NOMO-1 (cell line): Measurements from ENCODE around the gene PLCH2.
"Not testable (repeated sequence)": the region's sequence is repeated elsewhere in the genome, so short reads cannot be mapped to it uniquely, and the experiment has no call there.

ENCODE experiments used
- DNase-seq, 2 experiments: peaks; one replicate each; lab custom pipeline; 2025; ENCODE audit not compliant: unreplicated experiment in 2 of 2; lab: John Stamatoyannopoulos, UW

PLCH2 gene

DNA sequence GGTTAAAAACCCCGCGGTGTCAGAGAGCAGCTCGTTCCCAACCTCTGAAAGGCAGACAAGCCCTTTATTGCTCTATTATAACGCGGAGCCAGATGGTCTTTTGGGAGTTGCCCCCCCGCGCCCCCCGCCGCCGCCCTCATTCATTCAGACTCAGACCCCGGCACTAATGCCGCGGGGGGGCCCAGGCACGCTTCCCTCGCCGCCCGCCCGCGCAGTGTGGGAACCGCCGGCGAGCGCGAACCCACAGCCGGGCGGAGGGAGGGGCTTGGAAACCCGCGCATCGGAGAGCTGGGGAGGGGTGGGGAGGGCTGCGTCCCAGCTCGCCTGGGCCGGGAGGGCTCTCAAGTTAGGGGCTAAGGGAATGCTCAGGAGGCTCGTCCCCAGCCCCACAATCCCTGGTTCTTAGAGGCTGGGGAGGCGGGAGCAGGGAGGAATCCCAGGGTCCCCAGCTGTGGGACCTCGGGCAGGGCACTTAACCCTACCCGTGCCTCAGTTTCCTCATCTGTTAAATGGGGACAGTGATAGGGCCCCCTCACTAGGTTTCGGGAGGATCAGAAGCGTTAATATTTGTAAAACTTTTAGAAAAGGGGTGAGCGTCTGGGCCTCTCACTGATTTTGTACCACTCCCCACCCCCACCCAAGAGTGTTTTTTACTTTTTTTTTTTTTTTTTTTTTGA is 64.9 kb downstream of the PLCH2 start:
- no peak for DNase-seq

DNA sequence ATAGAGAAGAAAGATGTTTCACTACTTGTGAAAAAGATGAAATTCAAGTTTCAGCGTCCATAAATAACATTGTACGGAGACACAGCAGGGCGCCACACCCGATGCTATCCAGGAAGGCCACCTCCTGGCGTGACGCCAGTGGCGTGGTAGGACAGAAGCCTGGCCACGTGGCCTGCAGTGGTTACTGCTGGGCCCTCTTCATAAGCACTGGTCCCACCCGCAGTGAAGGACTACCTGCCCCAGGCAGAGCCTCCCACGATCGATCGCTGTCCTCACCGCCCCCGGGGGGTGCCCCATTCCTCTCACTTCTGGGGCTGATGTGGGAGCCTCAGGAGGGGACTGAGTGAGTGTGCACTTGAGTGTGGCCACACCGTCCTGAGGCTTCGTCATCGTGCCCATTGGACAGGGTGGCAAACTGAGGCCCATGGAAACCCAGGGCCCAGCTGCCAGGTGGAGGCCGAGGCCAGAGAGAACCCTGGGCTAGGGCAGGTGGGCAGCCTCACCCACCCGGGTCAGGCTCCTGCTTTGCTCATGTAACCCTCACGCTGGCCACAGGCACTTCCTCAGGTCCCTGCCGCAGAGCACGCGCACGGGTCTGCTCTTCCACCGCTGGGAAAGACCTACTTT is 65.6 kb downstream of the PLCH2 start:
- DNase-seq = no peak

DNA sequence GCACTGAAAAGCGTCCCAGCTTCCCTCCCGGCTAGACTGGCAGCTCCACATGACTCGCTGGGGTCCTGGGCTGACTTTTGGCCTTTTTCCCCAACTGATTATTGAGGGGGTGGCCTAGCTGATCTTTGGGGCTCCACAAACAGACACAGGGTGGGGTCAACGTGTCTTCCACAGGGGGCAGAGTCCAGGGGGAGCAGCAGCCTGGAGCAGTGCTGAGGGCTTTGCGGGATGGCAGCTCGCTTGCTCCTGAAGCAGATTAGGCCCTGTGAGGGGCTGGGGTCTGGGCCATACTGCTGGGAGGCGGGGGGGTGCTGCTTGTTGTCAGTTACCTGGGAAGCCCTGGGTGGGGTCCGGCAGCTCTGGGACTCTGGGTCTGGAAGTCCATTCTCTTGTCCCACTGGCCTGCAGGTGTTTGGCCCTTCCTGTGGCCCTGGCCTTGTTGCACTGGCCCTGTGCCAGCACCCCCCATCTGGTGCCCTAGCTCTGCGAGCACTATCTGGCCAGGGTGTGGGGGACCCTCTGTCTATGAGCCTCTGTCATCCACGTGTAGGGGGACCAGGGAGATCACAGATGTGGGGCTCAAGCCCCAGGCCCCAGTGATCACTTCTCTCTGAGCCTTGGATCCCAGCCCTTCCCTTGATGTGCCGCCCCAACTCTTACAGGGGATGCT is 66.3 kb downstream of the PLCH2 start:
- DNase-seq = no peak

DNA sequence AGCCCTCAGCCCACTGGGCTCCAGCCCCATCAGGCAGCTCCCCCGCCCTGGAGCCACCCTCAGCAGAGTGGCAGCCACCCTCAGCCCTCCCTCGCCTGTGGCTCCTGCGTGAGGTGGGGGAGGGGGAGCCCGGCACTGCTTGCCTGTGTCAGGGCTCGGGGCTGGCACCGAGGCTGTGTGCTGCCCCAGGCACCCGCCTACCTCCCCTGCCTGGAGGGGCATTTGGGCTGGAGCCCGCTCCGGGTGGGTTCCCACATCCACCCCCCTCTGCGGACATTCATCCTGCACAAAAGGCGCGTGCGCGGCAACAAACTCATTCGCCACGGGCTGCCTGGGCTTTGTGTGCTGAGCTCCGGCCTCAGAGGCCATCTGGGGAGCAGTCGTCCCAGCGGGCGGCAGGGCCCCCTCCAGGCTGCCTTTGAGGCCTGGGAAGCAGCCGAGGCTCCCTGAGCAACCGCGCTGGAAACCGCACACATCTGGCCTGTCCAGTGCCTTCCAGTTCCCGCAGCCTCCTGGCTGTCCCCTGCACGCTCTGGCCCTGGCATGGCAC is 67.5 kb downstream of the PLCH2 start:
- no peak for DNase-seq

DNA sequence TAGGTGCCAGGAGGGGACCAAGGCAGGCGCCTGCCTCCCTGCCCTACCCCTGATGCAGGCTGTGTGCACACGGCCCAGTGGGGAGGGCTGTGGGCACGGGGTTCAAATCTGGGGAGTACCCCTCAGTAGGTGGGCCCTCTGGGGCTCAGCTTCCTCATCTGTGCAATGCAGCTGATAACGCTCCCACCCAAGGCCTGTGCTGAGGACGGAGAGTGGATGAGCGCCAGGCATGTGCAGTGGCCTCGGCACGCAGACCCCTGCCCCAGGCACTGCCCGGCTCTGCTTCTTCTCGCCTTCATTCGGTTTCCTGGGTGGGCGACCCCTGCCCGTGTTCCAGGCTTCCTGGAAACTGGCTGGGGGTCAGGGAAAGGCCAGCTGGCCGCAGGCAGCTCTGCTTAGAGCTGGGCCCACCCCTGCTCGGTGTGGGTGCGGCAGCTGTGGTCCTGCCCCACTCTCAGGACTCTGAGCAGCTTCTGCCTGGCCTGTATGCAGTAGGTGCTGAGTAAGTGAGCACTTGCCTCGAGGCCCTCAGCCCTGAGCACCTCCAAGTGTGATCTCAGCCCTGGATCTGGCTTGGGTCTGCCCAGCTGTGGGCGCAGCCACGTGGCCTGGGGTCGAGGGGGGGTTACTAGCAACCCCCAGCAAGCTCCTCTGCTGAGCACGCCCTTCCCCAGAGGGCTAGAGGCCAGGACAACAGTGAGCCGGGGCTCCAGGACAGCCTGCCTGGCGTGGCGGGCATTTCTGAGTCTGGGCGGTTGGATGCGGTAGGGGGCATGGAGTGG is 68.2 kb downstream of the PLCH2 start:
- no peak for DNase-seq

DNA sequence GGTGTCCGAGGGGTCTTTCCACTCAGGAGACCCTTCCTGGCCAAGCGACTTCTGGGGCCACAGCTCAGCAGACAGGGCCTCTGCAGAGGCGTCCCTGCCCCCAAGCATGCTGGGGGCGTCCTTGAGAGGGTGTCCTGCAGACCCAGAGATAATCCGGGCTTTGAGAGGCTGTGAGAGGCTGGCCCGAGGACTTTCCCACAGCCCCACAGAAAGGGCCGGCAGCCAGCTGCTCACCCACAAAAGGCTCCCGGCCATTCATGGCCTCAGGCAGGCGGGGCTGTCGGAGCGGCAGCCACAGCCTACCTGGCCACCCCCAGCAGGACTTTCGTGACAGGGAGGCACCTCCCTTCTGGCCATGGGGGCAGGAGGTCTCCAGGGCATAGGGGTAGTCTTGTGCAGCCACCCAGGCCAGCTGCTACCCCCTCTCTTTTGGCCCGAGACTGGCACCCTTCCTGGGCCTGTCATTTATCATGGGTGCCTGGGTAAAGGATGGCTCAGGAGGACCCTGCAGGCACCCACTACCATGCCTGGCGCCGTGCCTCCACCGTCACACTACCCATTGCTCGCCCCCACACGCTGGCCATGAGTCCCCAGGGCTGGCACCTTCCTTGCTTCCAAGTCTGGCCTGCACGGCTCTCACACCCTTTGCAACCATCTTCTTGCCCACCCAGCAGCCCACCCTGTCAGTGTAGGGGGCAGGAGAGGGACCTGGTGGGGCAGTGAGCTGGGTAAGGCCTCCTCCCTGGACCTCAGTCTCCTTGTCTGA is 69.0 kb downstream of the PLCH2 start:
- DNase-seq = no peak

DNA sequence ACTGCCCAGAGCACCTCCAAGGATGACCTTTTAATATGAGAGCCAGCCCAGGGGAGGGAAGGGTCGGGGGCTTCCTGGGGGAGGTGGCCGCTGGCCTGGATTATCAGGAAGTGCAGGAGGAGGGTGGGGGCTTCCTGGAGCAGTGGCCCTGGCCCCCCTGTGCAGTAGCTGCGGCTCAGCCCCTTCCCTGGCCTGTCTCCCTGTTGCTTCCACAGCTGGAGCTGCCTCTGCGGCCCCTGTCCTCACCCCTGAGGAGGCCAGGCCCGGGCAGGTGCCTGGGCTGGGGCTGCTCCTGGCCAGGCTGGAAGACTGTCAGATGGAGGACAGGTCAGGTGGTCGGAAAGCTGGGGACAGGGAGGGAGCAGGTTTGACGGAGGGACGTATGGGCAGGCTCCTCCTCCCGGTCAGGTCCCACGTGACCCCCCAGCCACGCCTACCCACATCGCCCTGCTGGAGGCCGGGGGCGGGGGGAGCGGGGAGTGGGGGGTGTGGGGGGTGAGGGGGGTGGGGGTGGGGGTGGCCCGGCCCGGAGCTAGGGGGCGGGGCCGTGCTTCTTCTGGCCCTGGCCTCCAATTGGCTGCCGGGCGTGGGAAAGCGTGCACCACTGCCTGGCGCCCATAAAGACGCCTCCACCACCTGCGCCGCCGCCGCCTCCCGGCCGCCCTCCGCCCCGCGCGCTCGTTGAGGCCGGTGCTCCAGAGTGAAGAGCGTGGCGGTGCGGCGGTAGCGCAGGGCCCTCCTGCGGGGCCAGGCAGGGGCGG is 69.8 kb downstream of the PLCH2 start:
- peak; percentile 72 to 78 for DNase-seq

DNA sequence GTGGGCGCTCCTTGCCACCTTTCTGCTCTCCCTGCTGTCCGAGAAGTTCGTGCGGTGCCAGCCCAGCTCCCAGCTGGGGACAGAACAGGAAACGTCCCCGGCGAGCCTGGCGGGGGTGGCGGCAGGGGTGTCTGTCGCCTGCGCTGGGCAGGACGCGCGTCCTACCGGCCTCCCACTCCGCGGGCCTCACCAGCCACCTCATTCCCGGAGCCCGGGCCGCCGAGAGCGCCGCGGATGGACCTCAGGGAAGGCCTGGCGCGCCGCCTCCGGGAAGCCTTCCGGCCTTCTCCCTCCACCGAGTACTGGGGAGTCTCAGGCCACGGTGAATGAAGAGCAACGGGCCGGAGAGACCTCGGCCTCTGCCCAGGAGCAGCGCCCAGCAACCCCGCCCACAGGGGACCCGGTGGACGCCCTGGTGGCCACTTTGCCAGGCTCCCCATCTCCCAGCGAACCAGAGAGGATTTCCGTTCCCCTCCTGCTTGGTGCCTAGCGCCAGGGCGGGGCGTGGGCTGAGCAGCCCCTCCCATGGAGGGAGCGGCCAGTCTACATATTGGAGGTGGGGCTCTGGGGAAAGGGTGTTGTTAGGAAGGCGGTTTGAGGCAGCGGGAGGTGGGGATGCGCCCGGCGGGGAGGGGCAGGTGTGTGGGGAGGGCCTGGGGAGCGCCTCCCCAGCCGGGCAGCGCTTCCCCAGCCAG is 70.6 kb downstream of the PLCH2 start:
- peak; percentile 80 to 95 for DNase-seq

DNA sequence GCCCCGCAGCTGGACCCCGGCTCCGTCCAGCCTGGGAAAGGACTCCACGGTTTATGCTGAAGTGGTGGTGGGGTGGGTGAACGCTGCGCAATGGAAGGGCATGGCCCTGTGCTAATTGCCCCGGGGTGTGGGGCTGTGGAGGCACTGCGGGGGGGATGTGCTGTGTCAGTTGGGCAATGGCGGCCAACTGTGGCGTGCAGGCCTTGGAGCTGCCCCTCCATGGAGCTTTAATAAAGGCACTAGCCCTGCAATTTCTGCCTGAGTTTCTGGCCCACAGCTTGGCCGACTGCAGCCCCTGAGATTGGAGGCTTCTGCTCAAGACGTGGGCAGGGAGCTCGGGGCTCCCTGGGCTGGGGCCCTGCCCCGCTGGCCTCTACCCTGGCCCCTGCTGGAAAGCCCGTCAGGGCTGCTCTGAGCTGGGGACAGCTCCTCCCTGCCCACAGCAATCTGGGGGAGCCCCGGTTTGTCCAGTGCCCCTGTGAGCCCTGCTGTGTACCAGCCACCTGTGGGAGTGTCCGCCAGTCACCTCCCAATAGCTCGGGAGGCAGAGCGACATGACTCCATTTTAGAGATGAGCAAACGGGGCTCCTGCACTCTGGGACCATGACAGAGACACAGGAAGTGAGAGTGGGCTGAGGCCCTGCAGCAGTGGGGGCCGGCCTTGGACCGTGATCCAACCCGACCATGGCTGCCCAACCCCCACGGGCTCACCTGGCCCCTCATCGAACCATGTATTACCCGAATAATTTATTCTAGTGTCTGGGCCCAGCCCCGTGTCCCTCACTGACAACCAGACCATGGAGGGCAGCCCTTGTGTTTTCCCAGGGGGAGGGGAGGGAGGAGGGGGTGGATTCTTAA is 71.3 kb downstream of the PLCH2 start:
- DNase-seq = peak; percentile 55 to 59

DNA sequence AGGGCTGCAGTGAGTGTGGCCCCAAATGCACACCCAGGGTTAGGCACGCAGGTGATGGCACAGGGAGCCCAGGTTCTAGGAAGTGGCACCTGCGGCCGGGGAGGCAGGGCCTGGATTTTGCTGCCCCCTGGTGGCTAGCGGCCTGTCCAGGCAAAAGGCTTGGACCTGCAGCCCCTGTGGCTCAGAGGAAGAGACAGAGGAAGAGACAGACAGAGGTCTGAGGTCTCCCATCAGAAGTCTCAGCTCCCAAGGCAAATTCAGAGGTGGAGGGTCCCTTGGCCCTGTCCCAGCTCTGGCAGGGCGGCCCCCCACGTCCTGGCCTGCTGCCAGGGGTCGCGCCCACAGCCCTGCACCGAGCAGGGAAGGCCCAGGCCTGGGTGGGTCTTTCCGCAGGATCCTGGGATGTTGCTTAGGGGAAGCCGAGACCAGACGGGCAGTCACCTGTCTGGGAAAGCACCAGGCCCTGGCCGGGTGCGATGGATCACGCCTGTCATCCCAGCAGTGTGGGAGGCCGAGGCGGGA is 72.0 kb downstream of the PLCH2 start:
- peak; percentile 66 to 76 for DNase-seq

DNA sequence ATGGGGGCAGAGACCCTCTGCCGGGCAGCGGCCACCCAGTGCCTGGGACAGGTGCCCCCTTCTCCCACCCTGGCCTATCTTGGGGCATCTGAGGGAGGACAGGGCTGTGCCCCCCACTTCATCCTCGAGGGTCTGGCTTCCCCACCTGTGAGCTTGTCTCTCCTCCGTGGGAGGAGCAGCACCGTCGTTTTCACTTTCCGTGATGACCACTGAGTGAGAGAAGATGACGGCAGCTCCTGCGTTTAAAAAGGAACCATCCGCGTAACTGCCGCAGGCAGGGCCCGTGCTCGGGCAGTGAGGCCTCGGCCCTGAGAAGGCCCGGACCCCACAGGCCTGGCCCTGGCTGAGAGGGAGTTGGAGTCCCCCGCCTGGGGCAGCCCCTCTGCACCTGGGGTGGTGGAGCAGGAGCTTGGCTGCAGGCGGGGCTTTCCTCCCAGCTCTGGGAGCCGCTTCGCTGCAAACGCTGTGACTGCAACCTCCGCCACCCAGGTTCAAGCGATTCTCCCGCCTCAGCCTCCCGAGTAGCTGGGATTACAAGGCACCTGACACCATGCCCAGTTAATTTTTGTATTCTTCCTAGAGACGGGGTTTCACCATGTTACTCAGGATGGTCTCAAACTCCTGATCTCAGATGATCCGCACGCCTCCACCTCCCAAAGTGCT is 73.4 kb downstream of the PLCH2 start:
- not testable (repeated sequence) for DNase-seq

DNA sequence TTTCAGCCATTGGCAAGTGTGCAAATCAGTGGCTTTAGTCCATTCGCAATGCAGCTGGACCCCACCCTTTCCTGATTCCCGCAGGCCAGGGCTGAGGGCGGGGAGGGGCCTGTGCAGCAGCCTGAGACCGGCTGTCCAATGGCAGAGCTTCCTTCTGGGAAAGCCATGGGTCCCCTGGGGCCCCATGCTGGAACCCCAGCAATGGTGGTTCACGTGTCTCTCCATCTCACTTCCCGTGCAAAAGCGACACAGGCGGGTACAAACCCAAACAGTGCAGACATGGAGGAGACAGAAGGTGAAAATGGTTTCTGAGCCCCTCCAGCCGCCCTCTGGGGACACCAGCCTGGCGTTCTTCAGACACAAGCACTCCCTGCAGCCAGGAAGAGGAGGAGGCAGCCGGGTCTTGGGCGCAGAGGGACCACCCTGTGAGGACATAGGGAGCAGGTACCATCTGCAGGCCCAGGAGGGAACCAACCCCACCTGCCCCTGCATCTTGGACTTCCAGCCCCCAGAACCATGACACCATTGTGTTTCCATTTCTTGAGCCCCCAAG is 74.3 kb downstream of the PLCH2 start:
- DNase-seq = not testable (repeated sequence)

DNA sequence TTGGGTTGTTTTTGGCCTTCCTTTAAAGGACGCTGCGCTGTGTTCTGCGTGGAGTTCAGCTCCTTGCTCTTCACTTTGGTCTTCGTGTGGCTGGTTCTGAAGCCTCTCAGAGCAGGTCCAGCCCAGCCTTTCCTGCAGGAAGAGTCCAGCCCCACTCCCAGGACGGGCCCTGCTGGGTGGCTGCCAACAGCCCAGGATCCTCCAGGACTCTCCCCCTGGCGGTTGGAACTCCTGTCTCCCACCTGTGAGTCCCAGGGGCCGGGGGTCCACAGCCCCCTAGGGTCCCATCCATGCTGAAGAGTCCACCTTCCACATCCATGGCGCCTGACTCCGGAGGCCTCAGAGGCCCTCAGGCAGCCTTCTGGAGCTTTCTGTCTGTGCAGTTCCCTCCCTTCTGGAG is 75.5 kb downstream of the PLCH2 start:
- not testable (repeated sequence) for DNase-seq

DNA sequence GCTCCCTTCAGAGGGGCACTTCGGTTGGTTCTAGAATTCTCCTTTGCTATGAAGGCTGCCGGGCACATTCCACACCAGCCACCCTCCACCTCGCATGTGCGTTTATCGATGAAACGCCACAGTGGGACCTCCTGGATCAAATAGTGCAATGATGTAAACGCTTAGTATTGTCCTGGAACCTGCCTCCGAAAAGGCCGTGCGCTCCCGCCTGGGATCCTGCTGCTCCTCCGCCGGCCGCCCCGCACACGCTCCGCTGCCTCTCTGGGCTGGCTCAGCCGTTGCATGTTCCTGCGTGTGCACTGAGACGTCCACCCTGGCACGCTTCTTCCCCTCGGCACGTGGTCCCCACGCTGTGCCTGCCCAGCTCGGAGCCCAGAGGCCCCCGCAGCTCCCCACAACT is 76.1 kb downstream of the PLCH2 start:
- no peak for DNase-seq

DNA sequence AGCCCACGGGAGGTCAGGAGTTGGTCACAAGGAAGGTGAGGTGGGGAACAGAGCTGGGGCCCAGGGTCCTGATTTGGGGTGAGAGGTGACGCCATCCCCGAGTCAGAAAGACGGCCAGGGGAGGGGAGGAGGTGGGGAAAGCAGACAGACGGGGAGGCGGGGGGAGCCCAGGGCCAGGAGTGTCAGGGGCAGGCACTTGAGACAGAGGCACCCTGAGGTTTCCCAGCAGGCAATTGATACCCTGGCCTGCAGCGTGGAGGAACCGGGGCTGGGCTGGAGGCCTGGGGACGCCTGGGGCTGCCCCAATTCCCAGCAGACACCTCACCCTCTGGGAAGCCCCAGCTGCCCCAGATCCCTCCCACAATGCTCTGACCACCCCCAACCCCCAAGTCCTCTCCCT is 77.0 kb downstream of the PLCH2 start:
- not testable (repeated sequence) for DNase-seq

DNA sequence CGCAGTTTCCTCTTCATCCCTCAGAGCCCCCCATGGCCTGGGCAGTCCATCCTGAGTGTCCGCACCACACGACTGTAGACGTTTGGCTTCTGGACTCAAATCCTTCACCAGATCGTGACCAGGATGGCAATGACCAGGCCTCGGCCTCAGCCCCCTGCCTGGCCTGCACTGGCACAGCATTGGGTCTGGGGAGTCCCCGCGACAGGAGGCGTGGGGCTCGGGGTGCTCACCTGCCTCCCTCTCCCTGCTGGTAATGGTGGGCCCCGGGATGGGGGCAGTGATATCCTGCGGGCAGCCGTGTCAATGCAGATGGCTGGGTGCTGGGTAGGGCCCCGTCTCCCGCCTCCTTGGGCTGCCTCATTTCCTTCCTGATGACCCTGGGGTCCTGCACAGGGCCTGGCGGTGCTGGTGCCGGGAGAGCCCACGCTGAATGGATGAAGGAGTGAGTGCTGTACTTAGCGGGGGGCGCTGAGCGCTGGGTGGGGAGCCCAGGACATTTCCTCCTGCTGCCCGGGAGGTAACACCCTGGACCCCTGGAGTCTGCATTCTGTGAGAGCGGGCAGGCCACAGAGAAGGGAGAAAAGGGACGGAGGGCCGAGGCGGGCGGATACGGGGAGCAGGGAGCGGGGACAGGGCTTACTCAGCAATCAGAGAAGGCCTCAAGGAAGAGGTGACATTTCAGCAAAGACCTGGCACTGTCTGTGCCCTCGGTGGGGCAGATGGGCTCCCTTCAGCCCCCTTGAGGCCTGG is 78.0 kb downstream of the PLCH2 start:
- no peak for DNase-seq
